H1 (cell line): Measurements from ENCODE around the gene WTIP. TPM values are rescaled to one million over a fixed set of nuclear protein-coding genes. Genes with fewer than 3 reads are reported as not detected.

Source experiments
- CTCF ChIA-PET: fragments of 300-600 bp; sonication (Branson Sonifier 250); formaldehyde crosslinking; loops from one replicate; lab custom pipeline; 2021; ENCODE audit not compliant: partially characterized antibody; lab: Charles Lee
- POLR2A ChIA-PET: fragments of 300-600 bp; sonication (Branson Sonifier 250); formaldehyde crosslinking; loops from one replicate; lab custom pipeline; 2021; ENCODE audit warnings: inconsistent platforms; ENCODE audit not compliant: partially characterized antibody; lab: Charles Lee
- DNase-seq, 2 experiments: peaks; one replicate each; pipeline versions ENCODE4 v3.0.0 to v3.0.0-alpha.2; 2010 to 2022; ENCODE audit warnings: low spot score in 2 of 2, low read depth in 1 of 2, mixed read lengths in 1 of 2
- FAIRE-seq: peaks from 2 replicates; lab custom pipeline; 2011; peaks lifted over from hg19 to GRCh38; lab: Jason Lieb, UNC
- H2AFZ ChIP-seq: 2 replicates; pipeline ENCODE4 v1.8.1; 2012; ENCODE audit warnings: low read length, inconsistent platforms
- H2AK5ac ChIP-seq: 2 replicates; pipeline ENCODE4 v1.6.1; 2013; ENCODE audit warnings: low read depth, low read length
- H2BK120ac ChIP-seq: replicated peaks from 2 replicates; pipeline ENCODE3; 2013; ENCODE audit warnings: low read depth, low read length, inconsistent platforms
- H2BK12ac ChIP-seq: 2 replicates; pipeline ENCODE4 v1.6.1; 2013; ENCODE audit warnings: low read depth, low read length
- H2BK15ac ChIP-seq: 2 replicates; pipeline ENCODE4 v1.6.1; 2013; ENCODE audit warnings: low read length
- H2BK20ac ChIP-seq: 2 replicates; pipeline ENCODE4 v1.6.1; 2013; ENCODE audit warnings: low read length
- H2BK5ac ChIP-seq: 2 replicates; pipeline ENCODE4 v1.6.1; 2013; ENCODE audit warnings: low read depth, low read length
- H3K14ac ChIP-seq: 2 replicates; pipeline ENCODE4 v1.6.1; 2013; ENCODE audit warnings: inconsistent platforms; ENCODE audit not compliant: insufficient read length
- H3K18ac ChIP-seq: 2 replicates; pipeline ENCODE4 v1.6.1; 2013; ENCODE audit warnings: low read length; ENCODE audit errors: extremely low read depth
- H3K23ac ChIP-seq: 2 replicates; pipeline ENCODE4 v1.6.1; 2013; ENCODE audit warnings: inconsistent platforms; ENCODE audit not compliant: insufficient read length
- H3K23me2 ChIP-seq: 2 replicates; pipeline ENCODE4 v1.6.1; 2013; ENCODE audit warnings: low read depth, low read length
- H3K27ac ChIP-seq: 2 replicates; pipeline ENCODE4 v1.6.1; 2011; ENCODE audit warnings: low read depth, low read length, inconsistent platforms
- H3K27me3 ChIP-seq, 4 experiments: replicated peaks in 1 of 4; 1 replicate in 1 of 4; 2 replicates in 3 of 4; pipeline versions ENCODE4 v1.6.1 to v1.8.1; 2011 to 2013; ENCODE audit warnings: low read length in 3 of 4, mild to moderate bottlenecking in 3 of 4, inconsistent platforms in 2 of 4, mixed read lengths in 2 of 4, moderate library complexity in 1 of 4; ENCODE audit not compliant: control insufficient read depth in 3 of 4, insufficient read depth in 3 of 4; ENCODE audit errors: extremely low read depth in 1 of 4
- H3K36me3 ChIP-seq, 4 experiments: 2 replicates each; pipeline versions ENCODE4 v1.6.1 to v1.8.1; 2011 to 2013; ENCODE audit warnings: mild to moderate bottlenecking in 4 of 4, low read length in 3 of 4, moderate library complexity in 2 of 4, control low read depth in 1 of 4, inconsistent platforms in 1 of 4; ENCODE audit not compliant: insufficient read depth in 4 of 4, control insufficient read depth in 2 of 4
- H3K4ac ChIP-seq: replicated peaks from 2 replicates; pipeline ENCODE3; 2013; ENCODE audit warnings: low read length, low read depth, mixed read lengths, inconsistent platforms; ENCODE audit not compliant: insufficient read length
- H3K4me1 ChIP-seq, 4 experiments: replicated peaks in 1 of 4; 1 replicate in 1 of 4; 2 replicates in 3 of 4; pipeline versions ENCODE4 v1.6.1 to v1.8.1; 2011 to 2013; ENCODE audit warnings: low read length in 3 of 4, inconsistent platforms in 2 of 4, mixed read lengths in 1 of 4; ENCODE audit not compliant: insufficient read depth in 4 of 4, control insufficient read depth in 3 of 4
- H3K4me2 ChIP-seq, 2 experiments: 2 replicates each; pipeline versions ENCODE4 v1.6.1 to v1.8.1; 2011 to 2013; ENCODE audit warnings: low read depth in 2 of 2, low read length in 2 of 2, control low read depth in 1 of 2, inconsistent platforms in 1 of 2, mild to moderate bottlenecking in 1 of 2; ENCODE audit not compliant: insufficient read depth in 1 of 2
- H3K4me3 ChIP-seq, 4 experiments: fragments of 200-600, 300-600 bp in 1 of 4; sonication (generic), shearing (Covaris generic), sonication (Bioruptor Twin) in 1 of 4; 2 replicates each; pipeline versions ENCODE4 v1.5.1 to v1.8.1; 2011 to 2016; ENCODE audit warnings: low read length in 4 of 4, low read depth in 3 of 4, control low read depth in 2 of 4, inconsistent platforms in 2 of 4, mild to moderate bottlenecking in 2 of 4, mixed read lengths in 1 of 4, moderate library complexity in 1 of 4; ENCODE audit not compliant: insufficient read depth in 2 of 4; ENCODE audit errors: extremely low read depth in 1 of 4
- H3K56ac ChIP-seq: replicated peaks from 2 replicates; pipeline ENCODE3; 2013; ENCODE audit warnings: low read depth, mild to moderate bottlenecking, mixed read lengths, low read length, inconsistent platforms; ENCODE audit not compliant: insufficient read length
- H3K79me1 ChIP-seq: 2 replicates; pipeline ENCODE4 v1.6.1; 2013; ENCODE audit warnings: low read depth, low read length, control low read depth
- H3K79me2 ChIP-seq, 2 experiments: 2 replicates each; pipeline versions ENCODE4 v1.6.1 to v1.8.1; 2012 to 2013; ENCODE audit warnings: low read length in 2 of 2, mild to moderate bottlenecking in 2 of 2, inconsistent platforms in 1 of 2; ENCODE audit not compliant: insufficient read depth in 2 of 2, control insufficient read depth in 1 of 2
- H3K9ac ChIP-seq, 4 experiments: replicated peaks in 1 of 4; 1 replicate in 1 of 4; 2 replicates in 3 of 4; pipeline versions ENCODE4 v1.6.1 to v1.8.1; 2011 to 2013; ENCODE audit warnings: low read depth in 3 of 4, low read length in 3 of 4, control low read depth in 2 of 4, mild to moderate bottlenecking in 2 of 4, moderate library complexity in 2 of 4, inconsistent platforms in 1 of 4; ENCODE audit errors: extremely low read depth in 1 of 4
- H3K9me3 ChIP-seq, 2 experiments: 2 replicates each; pipeline versions ENCODE4 v1.6.1 to v1.8.1; 2012 to 2013; ENCODE audit warnings: mild to moderate bottlenecking in 2 of 2, moderate library complexity in 2 of 2, control low read depth in 1 of 2, inconsistent platforms in 1 of 2, low read depth in 1 of 2, low read length in 1 of 2, mixed read lengths in 1 of 2; ENCODE audit not compliant: insufficient read depth in 2 of 2
- H4K20me1 ChIP-seq, 2 experiments: replicated peaks in 1 of 2; 2 replicates each; pipeline versions ENCODE3 to v1.8.1; 2011 to 2013; ENCODE audit warnings: inconsistent platforms in 2 of 2, low read length in 2 of 2, mild to moderate bottlenecking in 1 of 2; ENCODE audit not compliant: insufficient read depth in 2 of 2, control insufficient read depth in 1 of 2
- H4K5ac ChIP-seq: 2 replicates; pipeline ENCODE4 v1.6.1; 2013; ENCODE audit warnings: low read length, low read depth, mixed read lengths, inconsistent platforms; ENCODE audit not compliant: insufficient read length
- H4K8ac ChIP-seq: 2 replicates; pipeline ENCODE4 v1.8.0; 2013; ENCODE audit warnings: mild to moderate bottlenecking, moderate library complexity, low read length, inconsistent platforms; ENCODE audit not compliant: insufficient read depth; ENCODE audit errors: extremely low read depth
- H4K91ac ChIP-seq: replicated peaks from 2 replicates; pipeline ENCODE3; 2013; ENCODE audit warnings: low read length, mixed read lengths, inconsistent platforms; ENCODE audit not compliant: insufficient read length
- BCL11A ChIP-seq, 2 experiments: IDR thresholded peaks; one replicate each; pipeline ENCODE4 v1.6.1; 2011; ENCODE audit warnings: low read depth in 2 of 2, low read length in 2 of 2, mild to moderate bottlenecking in 2 of 2
- EGR1 ChIP-seq: IDR thresholded peaks from 2 replicates; pipeline ENCODE4 v1.6.1; 2011; ENCODE audit warnings: low read depth, low read length, borderline replicate concordance
- HDAC2 ChIP-seq, 2 experiments: fragments of 300-600 bp in 1 of 2; sonication (generic) in 1 of 2; IDR thresholded peaks; 2 replicates each; pipeline ENCODE4 v1.6.1; 2011 to 2012; ENCODE audit warnings: low read depth in 2 of 2, low read length in 2 of 2, mild to moderate bottlenecking in 2 of 2, moderate library complexity in 2 of 2, borderline replicate concordance in 1 of 2, inconsistent platforms in 1 of 2
- JUND ChIP-seq: IDR thresholded peaks from 2 replicates; pipeline ENCODE4 v1.6.1; 2011; ENCODE audit warnings: mild to moderate bottlenecking, improper control_type of control experiment, low read length
- KDM4A ChIP-seq: IDR thresholded peaks from one replicate; pipeline ENCODE4 v1.7.1; 2012; ENCODE audit warnings: low read depth, mild to moderate bottlenecking, moderate library complexity, low read length, inconsistent platforms; ENCODE audit not compliant: severe bottlenecking
- NANOG ChIP-seq: IDR thresholded peaks from 2 replicates; pipeline ENCODE4 v1.6.1; 2011; ENCODE audit warnings: low read length, low read depth, mild to moderate bottlenecking, inconsistent platforms; ENCODE audit not compliant: insufficient read depth, poor library complexity, severe bottlenecking
- NRF1 ChIP-seq: IDR thresholded peaks from 2 replicates; pipeline ENCODE4 v1.6.1; 2011; ENCODE audit warnings: mild to moderate bottlenecking, low read depth, low read length, improper control_type of control experiment
- SIX5 ChIP-seq: IDR thresholded peaks from 2 replicates; pipeline ENCODE4 v1.6.1; 2011; ENCODE audit warnings: mild to moderate bottlenecking, low read depth, low read length
- TCF12 ChIP-seq: IDR thresholded peaks from 2 replicates; pipeline ENCODE4 v1.6.1; 2011; ENCODE audit warnings: low read depth, mild to moderate bottlenecking, low read length
- WGBS, 2 experiments: shearing (Covaris generic) in 1 of 2; methylation state at CpG; one replicate each; pipeline versions ENCODE4 v1.1.6 to v1.1.7; 2013 to 2015; ENCODE audit warnings: low lambda C conversion rate in 2 of 2, mixed read lengths in 2 of 2, inconsistent platforms in 1 of 2, low coverage in 1 of 2, missing lambda C conversion rate in 1 of 2; ENCODE audit not compliant: insufficient replicate concordance in 2 of 2, insufficient coverage in 1 of 2, insufficient read length in 1 of 2; ENCODE audit errors: extremely low coverage in 1 of 2, missing lambda C conversion rate in 1 of 2; 5-methylcytosine and 5-hydroxymethylcytosine counted together
- polyA plus RNA-seq, 7 experiments: library from polyadenylated mRNA; depleted of rRNA in 3 of 7; stranded (reverse) in 5 of 7; unstranded in 2 of 7; fragments of >200 nt in 5 of 7; fragments of 200-250 nt in 2 of 7; gene quantifications; 1 replicate in 5 of 7; 2 replicates in 1 of 7; 4 replicates in 1 of 7; pipeline versions ENCODE4 v1.2.1 to v1.2.3, GENCODE V29; 2011 to 2013; ENCODE audit warnings: missing spikeins in 2 of 7, mixed read lengths in 2 of 7
- total RNA-seq: library from RNA; stranded (reverse); fragmentation: NEBNext Ultra II Directional; extraction: Animal tissue kit (Norgen Biotek cat#: 25700); gene quantifications from 2 replicates; pipeline ENCODE4 v1.2.1, GENCODE V29; 2021
- TF ChIP-seq, protein P1 (sequence below): IDR thresholded peaks from 2 replicates; pipeline ENCODE4 v1.6.1; 2012; ENCODE audit warnings: low read length, inconsistent platforms
- TF ChIP-seq, protein P2 (sequence below): IDR thresholded peaks from 2 replicates; pipeline ENCODE4 v1.6.1; 2011; ENCODE audit warnings: low read length, improper control_type of control experiment

Gene WTIP
- total and polyA plus RNA-seq, 2 of the 8 experiments (the other 6 are each of a cell fraction or from before 2014, with no cell fraction given): 8.7 to 15.4 TPM

DNA sequence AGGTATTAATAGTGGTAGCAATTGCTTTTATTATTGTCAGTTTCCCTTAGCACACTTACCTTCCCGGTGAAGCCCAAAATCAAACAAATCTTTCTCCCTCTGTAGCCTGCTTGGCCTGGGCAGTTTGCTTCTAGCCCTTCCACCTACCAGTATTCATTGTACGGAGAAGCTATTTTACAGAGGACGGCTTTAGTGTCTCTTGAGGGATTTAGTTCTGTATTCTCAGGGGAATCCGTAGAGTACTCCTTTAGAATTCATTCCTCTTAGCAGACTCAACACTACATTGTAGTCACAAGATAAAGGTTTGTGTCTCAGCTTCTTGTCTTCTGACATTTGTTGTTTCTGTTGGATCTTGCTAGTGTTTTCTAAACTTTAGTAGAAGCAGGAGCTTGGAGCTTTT lies 24.1 kb upstream of the WTIP start:
- Histone ChIP-seq H3K4me2 (no peak overlapping the region), H3K36me3 (peaks cover 29 to 88% (median 66%) of the 10 kb centered on the region in 4 experiments), H2BK5ac (no peak overlapping the region), H3K14ac (no peak overlapping the region), H4K8ac (no peak overlapping the region), H3K27ac (no peak overlapping the region), H3K18ac (no peak overlapping the region), H2BK20ac (no peak overlapping the region), H3K4me1 (no peaks in the 10 kb centered on the region), H2AK5ac (no peak overlapping the region), H3K4ac (no peak overlapping the region), H3K4me3 (no peak overlapping the region), H3K79me1 (peaks cover 11% of the 10 kb centered on the region), H2BK15ac (no peak overlapping the region), H4K20me1 (peaks cover 0 to 7% of the 10 kb centered on the region in 2 experiments), H2BK12ac (no peak overlapping the region), H3K23ac (no peak overlapping the region), H3K9ac (no peak overlapping the region), H4K5ac (no peak overlapping the region), H4K91ac (no peak overlapping the region), H3K27me3 (no peaks in the 10 kb centered on the region), H3K79me2 (peaks cover 0 to 57% of the 10 kb centered on the region in 2 experiments; a peak in 3 of 4 replicates), H3K9me3 (no peaks in the 10 kb centered on the region), H3K56ac (no peak overlapping the region), H2AFZ (no peak overlapping the region), H3K23me2 (no peaks in the 10 kb centered on the region), H2BK120ac (no peak overlapping the region)
- 98% methylated on average over 3 of the region's 4 CpGs; no CpG with 5 or more reads in 1 of the 2 experiments for WGBS, 2 experiments
- DNase-seq: no peak
- no peak for FAIRE-seq
- CTCF ChIA-PET: interaction anchor here (1.1 to 1.3 kb wide), 2 partner anchors 14 to 24 kb away, joined by 3 read pairs; partner anchors contain the start of gene WTIP
- POLR2A ChIA-PET: interaction anchor here (0.7 to 1.5 kb wide), 4 partner anchors 9 to 34 kb away, joined by 3 to 5 read pairs (median 3); partner anchors contain the start of gene UBA2
- no peak for TF ChIP-seq TCF12
- no peak for TF ChIP-seq HDAC2 (IDR thresholded peaks at IDR 0.05; ENCODE audit: borderline replicate concordance in 1 of 2, low read depth in 2 of 2, low read length in 2 of 2)
- no peak for TF ChIP-seq SIX5
- no peak for TF ChIP-seq NANOG
- TF ChIP-seq BCL11A (IDR thresholded peaks at IDR 0.05; ENCODE audit: low read depth in 2 of 2, low read length in 2 of 2): no peak
- no peak for TF ChIP-seq JUND
- TF ChIP-seq, protein P1, sequence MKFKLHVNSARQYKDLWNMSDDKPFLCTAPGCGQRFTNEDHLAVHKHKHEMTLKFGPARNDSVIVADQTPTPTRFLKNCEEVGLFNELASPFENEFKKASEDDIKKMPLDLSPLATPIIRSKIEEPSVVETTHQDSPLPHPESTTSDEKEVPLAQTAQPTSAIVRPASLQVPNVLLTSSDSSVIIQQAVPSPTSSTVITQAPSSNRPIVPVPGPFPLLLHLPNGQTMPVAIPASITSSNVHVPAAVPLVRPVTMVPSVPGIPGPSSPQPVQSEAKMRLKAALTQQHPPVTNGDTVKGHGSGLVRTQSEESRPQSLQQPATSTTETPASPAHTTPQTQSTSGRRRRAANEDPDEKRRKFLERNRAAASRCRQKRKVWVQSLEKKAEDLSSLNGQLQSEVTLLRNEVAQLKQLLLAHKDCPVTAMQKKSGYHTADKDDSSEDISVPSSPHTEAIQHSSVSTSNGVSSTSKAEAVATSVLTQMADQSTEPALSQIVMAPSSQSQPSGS: no peak
- no peak for TF ChIP-seq EGR1
- TF ChIP-seq KDM4A: no peak
- no peak for TF ChIP-seq NRF1
- TF ChIP-seq, protein P2, sequence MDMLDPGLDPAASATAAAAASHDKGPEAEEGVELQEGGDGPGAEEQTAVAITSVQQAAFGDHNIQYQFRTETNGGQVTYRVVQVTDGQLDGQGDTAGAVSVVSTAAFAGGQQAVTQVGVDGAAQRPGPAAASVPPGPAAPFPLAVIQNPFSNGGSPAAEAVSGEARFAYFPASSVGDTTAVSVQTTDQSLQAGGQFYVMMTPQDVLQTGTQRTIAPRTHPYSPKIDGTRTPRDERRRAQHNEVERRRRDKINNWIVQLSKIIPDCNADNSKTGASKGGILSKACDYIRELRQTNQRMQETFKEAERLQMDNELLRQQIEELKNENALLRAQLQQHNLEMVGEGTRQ: no peak
